ENCODE data around the gene RETREG1.

RETREG1 gene

DNA sequence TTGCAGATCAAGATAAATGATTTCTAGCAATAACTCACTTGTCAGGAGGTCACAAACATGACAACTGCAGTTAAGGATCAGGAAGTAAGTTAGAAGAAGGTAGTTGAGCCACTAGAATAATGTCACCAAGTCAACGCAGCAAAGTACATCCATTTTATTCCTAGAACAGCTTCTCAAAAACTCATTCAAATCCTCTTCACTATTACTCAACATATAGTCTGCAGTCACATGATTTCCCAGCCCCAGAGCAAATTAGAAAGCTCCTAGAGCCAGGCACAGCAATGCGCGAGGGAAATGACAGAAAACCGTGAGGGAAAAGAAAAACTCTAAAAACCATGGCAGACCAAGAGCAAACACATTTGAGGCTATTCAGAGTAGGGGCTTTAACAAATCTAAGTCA is 101.3 kb downstream of the RETREG1 start:
- H2AFZ ChIP-seq (ENCODE audit: low read length): no peak overlapping the region
- H3K9me3 ChIP-seq (ENCODE audit: insufficient read depth, low read depth, low read length): no peaks in the 10 kb centered on the region
- no peaks in the 10 kb centered on the region for H3K79me2 ChIP-seq (ENCODE audit: insufficient read depth, low read length)
- no peaks in the 10 kb centered on the region for H3K9me2 ChIP-seq (replicated peaks; ENCODE audit: low read depth, low read length)
- H3K4me1 ChIP-seq (ENCODE audit: insufficient read depth, low read length, poor library complexity, severe bottlenecking): no peaks in the 10 kb centered on the region
- H3K4me2 ChIP-seq (ENCODE audit: low read depth, low read length, poor library complexity, severe bottlenecking): no peak overlapping the region
- H3F3A ChIP-seq (ENCODE audit: low read depth): no peaks in the 10 kb centered on the region
- TF ChIP-seq EZH2phosphoT487 (IDR thresholded peaks at IDR 0.05; ENCODE audit: borderline replicate concordance): no peak
- TF ChIP-seq, protein P1, sequence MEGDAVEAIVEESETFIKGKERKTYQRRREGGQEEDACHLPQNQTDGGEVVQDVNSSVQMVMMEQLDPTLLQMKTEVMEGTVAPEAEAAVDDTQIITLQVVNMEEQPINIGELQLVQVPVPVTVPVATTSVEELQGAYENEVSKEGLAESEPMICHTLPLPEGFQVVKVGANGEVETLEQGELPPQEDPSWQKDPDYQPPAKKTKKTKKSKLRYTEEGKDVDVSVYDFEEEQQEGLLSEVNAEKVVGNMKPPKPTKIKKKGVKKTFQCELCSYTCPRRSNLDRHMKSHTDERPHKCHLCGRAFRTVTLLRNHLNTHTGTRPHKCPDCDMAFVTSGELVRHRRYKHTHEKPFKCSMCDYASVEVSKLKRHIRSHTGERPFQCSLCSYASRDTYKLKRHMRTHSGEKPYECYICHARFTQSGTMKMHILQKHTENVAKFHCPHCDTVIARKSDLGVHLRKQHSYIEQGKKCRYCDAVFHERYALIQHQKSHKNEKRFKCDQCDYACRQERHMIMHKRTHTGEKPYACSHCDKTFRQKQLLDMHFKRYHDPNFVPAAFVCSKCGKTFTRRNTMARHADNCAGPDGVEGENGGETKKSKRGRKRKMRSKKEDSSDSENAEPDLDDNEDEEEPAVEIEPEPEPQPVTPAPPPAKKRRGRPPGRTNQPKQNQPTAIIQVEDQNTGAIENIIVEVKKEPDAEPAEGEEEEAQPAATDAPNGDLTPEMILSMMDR (conservative IDR thresholded peaks at IDR 0.05; ENCODE audit: low read length): no peak
- no peaks in the 10 kb centered on the region for H4K20me1 ChIP-seq (ENCODE audit: insufficient read depth, low read length, poor library complexity, severe bottlenecking)
- no peak overlapping the region for H3K4me3 ChIP-seq (ENCODE audit: low read length, poor library complexity, severe bottlenecking)
- H3K36me3 ChIP-seq (ENCODE audit: insufficient read depth, low read length): no peaks in the 10 kb centered on the region
- no peak overlapping the region for H3K9ac ChIP-seq (ENCODE audit: low read depth, low read length, poor library complexity, severe bottlenecking)
- no peaks in the 10 kb centered on the region for H3K27me3 ChIP-seq (ENCODE audit: insufficient read depth, low read length, poor library complexity, severe bottlenecking)

DNA sequence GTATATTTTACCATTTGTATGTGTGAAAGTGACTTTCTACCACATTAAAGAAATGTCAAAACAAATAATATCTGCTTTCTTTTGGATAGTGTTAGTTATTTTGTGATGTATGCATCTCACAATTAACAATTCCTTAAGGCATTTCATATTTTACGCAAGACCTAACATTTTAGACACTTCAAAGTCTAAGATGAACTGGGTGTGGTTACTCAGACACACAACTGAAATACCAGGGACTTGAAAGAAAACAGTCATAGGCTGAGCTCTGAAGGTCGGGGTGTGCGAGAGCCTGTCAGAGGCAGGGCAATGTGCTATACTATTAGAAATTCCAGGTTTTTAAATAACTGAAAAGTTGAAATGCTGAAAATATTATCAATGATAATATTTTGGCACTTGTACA is 106.7 kb downstream of the RETREG1 start:
- H3K9ac ChIP-seq (ENCODE audit: low read depth, low read length, poor library complexity, severe bottlenecking): no peak overlapping the region
- no peaks in the 10 kb centered on the region for H3K9me3 ChIP-seq (ENCODE audit: insufficient read depth, low read depth, low read length)
- TF ChIP-seq, protein P1 (conservative IDR thresholded peaks at IDR 0.05; ENCODE audit: low read length): no peak
- TF ChIP-seq EZH2phosphoT487 (IDR thresholded peaks at IDR 0.05; ENCODE audit: borderline replicate concordance): no peak

GRCh38 chr5:16508730-16509531 is 107.9 kb downstream of the RETREG1 start:
- H3K36me3 ChIP-seq (ENCODE audit: insufficient read depth, low read length): no peaks in the 10 kb centered on the region
- no peaks in the 10 kb centered on the region for H3K9me3 ChIP-seq (ENCODE audit: insufficient read depth, low read depth, low read length)
- H3K4me2 ChIP-seq (ENCODE audit: low read depth, low read length, poor library complexity, severe bottlenecking): no peak overlapping the region
- no peak overlapping the region for H2AFZ ChIP-seq (ENCODE audit: low read length)
- no peaks in the 10 kb centered on the region for H3K27me3 ChIP-seq (ENCODE audit: insufficient read depth, low read length, poor library complexity, severe bottlenecking)
- no peaks in the 10 kb centered on the region for H3K79me2 ChIP-seq (ENCODE audit: insufficient read depth, low read length)
- no peak overlapping the region for H3K9ac ChIP-seq (ENCODE audit: low read depth, low read length, poor library complexity, severe bottlenecking)
- no peaks in the 10 kb centered on the region for H3K9me2 ChIP-seq (replicated peaks; ENCODE audit: low read depth, low read length)
- TF ChIP-seq, protein P1 (conservative IDR thresholded peaks at IDR 0.05; ENCODE audit: low read length): no peak
- no peak for TF ChIP-seq EZH2phosphoT487 (IDR thresholded peaks at IDR 0.05; ENCODE audit: borderline replicate concordance)
- H3F3A ChIP-seq (ENCODE audit: low read depth): no peaks in the 10 kb centered on the region
- H3K4me1 ChIP-seq (ENCODE audit: insufficient read depth, low read length, poor library complexity, severe bottlenecking): no peaks in the 10 kb centered on the region
- no peak overlapping the region for H3K4me3 ChIP-seq (ENCODE audit: low read length, poor library complexity, severe bottlenecking)
- no peaks in the 10 kb centered on the region for H4K20me1 ChIP-seq (ENCODE audit: insufficient read depth, low read length, poor library complexity, severe bottlenecking)

More for the DNA sequence above, 106.7 kb downstream of the RETREG1 start:
- H3K79me2 ChIP-seq (ENCODE audit: insufficient read depth, low read length): no peaks in the 10 kb centered on the region
- H3K4me3 ChIP-seq (ENCODE audit: low read length, poor library complexity, severe bottlenecking): no peak overlapping the region
- H3K4me1 ChIP-seq (ENCODE audit: insufficient read depth, low read length, poor library complexity, severe bottlenecking): no peaks in the 10 kb centered on the region
- H3K36me3 ChIP-seq (ENCODE audit: insufficient read depth, low read length): no peaks in the 10 kb centered on the region
- no peaks in the 10 kb centered on the region for H4K20me1 ChIP-seq (ENCODE audit: insufficient read depth, low read length, poor library complexity, severe bottlenecking)
- H2AFZ ChIP-seq (ENCODE audit: low read length): no peak overlapping the region
- no peak overlapping the region for H3K4me2 ChIP-seq (ENCODE audit: low read depth, low read length, poor library complexity, severe bottlenecking)
- no peaks in the 10 kb centered on the region for H3K9me2 ChIP-seq (replicated peaks; ENCODE audit: low read depth, low read length)
- H3F3A ChIP-seq (ENCODE audit: low read depth): no peaks in the 10 kb centered on the region
- no peaks in the 10 kb centered on the region for H3K27me3 ChIP-seq (ENCODE audit: insufficient read depth, low read length, poor library complexity, severe bottlenecking)
